Measurements from ENCODE around the gene TNIK.

Gene TNIK

GRCh38 chr3:171485338-171485737 is 25.1 kb upstream of the TNIK start:
- Mint-ChIP-seq H3K4me1 (peaks cover 17% of the 10 kb centered on the region), H3K4me3 (no peak overlapping the region), H3K36me3 (no peaks in the 10 kb centered on the region), H3K9me3 (no peaks in the 10 kb centered on the region), H3K27me3 (no peaks in the 10 kb centered on the region), H3K27ac (no peak overlapping the region)

- peak overlapping the region; percentile 79 for H3K27ac Mint-ChIP-seq
Measured at GRCh38 chr3:171481011-171481410, 20.8 kb upstream of the TNIK start.

GRCh38 chr3:171480526-171480925 is 20.3 kb upstream of the TNIK start:
- H3K9me3 Mint-ChIP-seq = no peaks in the 10 kb centered on the region
- no peaks in the 10 kb centered on the region for H3K36me3 Mint-ChIP-seq
- peaks cover 18% of the 10 kb centered on the region for H3K4me1 Mint-ChIP-seq
- H3K4me3 Mint-ChIP-seq = peak overlapping the region; percentile 31
- no peaks in the 10 kb centered on the region for H3K27me3 Mint-ChIP-seq
- H3K27ac Mint-ChIP-seq = peak overlapping the region; percentile 79

More at GRCh38 chr3:171481011-171481410, 20.8 kb upstream of the TNIK start:
- Mint-ChIP-seq H3K4me3 (peak overlapping the region; percentile 31), H3K4me1 (peaks cover 18% of the 10 kb centered on the region), H3K9me3 (no peaks in the 10 kb centered on the region), H3K27me3 (no peaks in the 10 kb centered on the region), H3K36me3 (no peaks in the 10 kb centered on the region)

GRCh38 chr3:171476532-171477102 is 16.4 kb upstream of the TNIK start:
- Mint-ChIP-seq H3K4me1 (peaks cover 18% of the 10 kb centered on the region), H3K4me3 (no peak overlapping the region), H3K9me3 (no peaks in the 10 kb centered on the region)

GRCh38 chr3:171472552-171472951 is 12.3 kb upstream of the TNIK start:
- H3K27me3 Mint-ChIP-seq = peaks cover 2% of the 10 kb centered on the region

More at GRCh38 chr3:171476532-171477102, 16.4 kb upstream of the TNIK start:
- H3K27me3 Mint-ChIP-seq = no peaks in the 10 kb centered on the region
- no peak overlapping the region for H3K27ac Mint-ChIP-seq
- H3K36me3 Mint-ChIP-seq = no peaks in the 10 kb centered on the region

GRCh38 chr3:171470714-171471227 is 10.6 kb upstream of the TNIK start:
- Mint-ChIP-seq H3K27me3 (peaks cover 2% of the 10 kb centered on the region), H3K9me3 (no peaks in the 10 kb centered on the region), H3K4me1 (no peaks in the 10 kb centered on the region), H3K4me3 (no peak overlapping the region), H3K27ac (no peak overlapping the region), H3K36me3 (no peaks in the 10 kb centered on the region)

More at GRCh38 chr3:171472552-171472951, 12.3 kb upstream of the TNIK start:
- Mint-ChIP-seq H3K27ac (no peak overlapping the region), H3K9me3 (no peaks in the 10 kb centered on the region), H3K4me3 (no peak overlapping the region), H3K4me1 (no peaks in the 10 kb centered on the region), H3K36me3 (no peaks in the 10 kb centered on the region)

DNA sequence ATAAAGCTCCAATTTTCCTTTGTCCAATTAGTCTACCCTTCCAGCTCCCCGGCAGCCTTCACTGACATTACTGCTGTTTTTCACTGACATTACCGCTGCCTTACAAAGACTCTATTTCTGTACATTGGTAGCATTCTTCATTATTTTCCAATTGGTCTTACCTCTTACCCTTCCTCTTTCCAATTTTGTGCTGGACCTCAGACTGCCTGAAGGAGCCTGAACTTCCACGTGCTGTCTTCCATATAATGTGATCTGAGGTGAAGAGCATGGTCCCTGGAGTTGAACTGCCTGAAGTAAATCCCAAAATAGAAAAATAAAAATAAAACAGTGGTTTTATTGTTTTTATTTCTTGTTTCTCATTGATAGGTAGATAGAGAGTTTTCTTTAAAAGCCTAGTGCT is 9.2 kb upstream of the TNIK start:
- Mint-ChIP-seq H3K36me3 (no peaks in the 10 kb centered on the region), H3K9me3 (no peaks in the 10 kb centered on the region), H3K27me3 (peaks cover 2% of the 10 kb centered on the region), H3K4me3 (no peak overlapping the region), H3K27ac (no peak overlapping the region), H3K4me1 (no peaks in the 10 kb centered on the region)

DNA sequence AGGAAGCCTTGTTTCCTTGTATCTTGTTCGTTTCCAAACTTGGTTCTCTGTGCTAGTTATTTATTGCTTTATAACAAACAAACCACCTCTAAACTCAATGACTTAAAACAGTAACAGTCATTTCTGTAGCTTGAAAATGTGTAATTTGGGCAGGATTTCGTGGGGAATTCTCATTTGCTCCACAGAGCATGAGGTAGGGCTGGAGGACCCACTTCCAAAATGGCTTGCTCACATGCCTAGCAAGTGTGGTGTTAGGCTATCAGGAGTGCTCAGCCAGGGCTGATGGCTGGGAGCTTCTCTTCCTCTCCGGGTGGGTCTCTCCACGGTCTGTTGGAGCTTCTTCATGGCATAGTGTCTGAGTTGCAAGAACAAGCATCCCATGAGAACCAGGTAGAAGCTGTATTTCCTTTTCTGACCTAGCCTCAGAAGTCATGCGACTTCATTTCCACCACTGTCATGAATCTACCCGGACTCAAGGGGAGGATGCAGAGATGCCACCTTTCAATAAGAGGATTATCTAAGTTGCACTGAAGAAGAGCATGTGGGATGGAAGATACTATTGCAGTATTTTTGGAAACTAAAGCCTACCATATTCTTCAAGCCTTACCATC is 8.2 kb upstream of the TNIK start:
- H3K4me1 Mint-ChIP-seq = no peaks in the 10 kb centered on the region
- H3K36me3 Mint-ChIP-seq = no peaks in the 10 kb centered on the region
- H3K27ac Mint-ChIP-seq = no peak overlapping the region
- H3K4me3 Mint-ChIP-seq = no peak overlapping the region
- peaks cover 2% of the 10 kb centered on the region for H3K27me3 Mint-ChIP-seq
- H3K9me3 Mint-ChIP-seq = no peaks in the 10 kb centered on the region

DNA sequence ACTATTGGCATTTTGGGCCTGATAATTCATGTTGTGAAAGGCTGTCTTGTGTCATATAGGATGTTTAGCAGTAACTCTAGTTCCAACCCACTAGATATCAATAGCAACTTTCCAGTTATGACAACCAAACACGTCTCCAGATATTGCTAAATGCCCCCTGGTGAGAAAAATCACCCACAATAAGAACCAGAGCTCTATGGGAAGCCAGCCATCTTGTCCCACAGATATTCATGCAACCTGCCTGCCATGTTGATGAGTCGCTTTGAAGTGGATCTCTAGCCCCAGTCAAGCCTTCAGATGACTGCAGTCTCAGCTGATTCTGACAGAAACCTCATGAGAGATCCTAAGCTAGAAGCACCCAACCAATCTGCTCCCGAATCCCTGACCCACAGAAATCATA is 5.6 kb upstream of the TNIK start:
- Mint-ChIP-seq H3K4me3 (no peak overlapping the region), H3K9me3 (no peaks in the 10 kb centered on the region), H3K27me3 (peaks cover 2% of the 10 kb centered on the region), H3K4me1 (peaks cover 22% of the 10 kb centered on the region), H3K36me3 (no peaks in the 10 kb centered on the region), H3K27ac (no peak overlapping the region)

GRCh38 chr3:171464462-171464861 is 4.3 kb upstream of the TNIK start:
- Mint-ChIP-seq H3K27ac (no peak overlapping the region), H3K4me3 (no peak overlapping the region), H3K4me1 (peaks cover 22% of the 10 kb centered on the region), H3K27me3 (peaks cover 2% of the 10 kb centered on the region), H3K9me3 (no peaks in the 10 kb centered on the region), H3K36me3 (no peaks in the 10 kb centered on the region)

DNA sequence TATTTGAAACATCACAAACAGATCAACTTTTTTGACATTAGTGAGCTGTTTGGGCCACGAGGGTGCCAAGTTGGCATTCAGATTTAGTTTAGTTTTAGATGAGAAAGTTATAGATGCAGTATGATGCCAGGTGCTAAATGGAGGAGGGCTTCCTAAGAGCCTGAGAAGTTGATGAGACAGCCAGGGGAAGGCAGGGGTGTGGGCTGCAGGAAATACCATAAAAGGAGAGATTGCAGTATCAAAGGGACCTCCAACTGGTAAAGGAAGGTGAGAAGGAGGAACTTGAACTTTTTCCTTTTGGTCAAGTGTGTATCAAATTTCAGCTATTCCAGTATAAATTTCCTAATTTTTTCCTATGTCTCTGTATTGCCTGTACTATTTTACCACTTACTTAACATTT is 2.0 kb upstream of the TNIK start:
- peaks cover 29% of the 10 kb centered on the region for H3K4me1 Mint-ChIP-seq
- no peaks in the 10 kb centered on the region for H3K27me3 Mint-ChIP-seq
- no peaks in the 10 kb centered on the region for H3K36me3 Mint-ChIP-seq
- H3K4me3 Mint-ChIP-seq = peak overlapping the region; percentile 93
- peak overlapping the region; percentile 79 for H3K27ac Mint-ChIP-seq
- no peaks in the 10 kb centered on the region for H3K9me3 Mint-ChIP-seq

DNA sequence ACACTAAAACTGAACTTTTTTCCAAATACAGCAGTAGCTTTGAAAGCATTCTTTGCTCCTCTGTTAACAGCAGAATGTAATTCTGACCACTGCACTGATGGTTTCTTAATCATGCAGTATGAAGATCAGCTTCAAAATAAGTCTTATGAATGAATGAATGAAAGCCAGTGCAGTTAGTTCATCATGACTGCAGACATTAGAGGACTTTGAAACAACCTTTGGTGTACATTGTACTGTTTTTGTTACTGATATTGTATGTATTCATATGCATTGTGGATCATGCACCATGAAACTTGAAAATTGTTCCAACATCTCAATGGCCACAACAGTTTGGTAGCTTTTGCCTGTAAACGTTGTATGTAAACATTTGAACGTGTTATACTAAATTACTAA is 1.3 kb upstream of the TNIK start:
- Mint-ChIP-seq H3K4me1 (peaks cover 29% of the 10 kb centered on the region), H3K4me3 (peak overlapping the region; percentile 93), H3K27me3 (no peaks in the 10 kb centered on the region), H3K36me3 (no peaks in the 10 kb centered on the region), H3K27ac (peak overlapping the region; percentile 66), H3K9me3 (no peaks in the 10 kb centered on the region)

DNA sequence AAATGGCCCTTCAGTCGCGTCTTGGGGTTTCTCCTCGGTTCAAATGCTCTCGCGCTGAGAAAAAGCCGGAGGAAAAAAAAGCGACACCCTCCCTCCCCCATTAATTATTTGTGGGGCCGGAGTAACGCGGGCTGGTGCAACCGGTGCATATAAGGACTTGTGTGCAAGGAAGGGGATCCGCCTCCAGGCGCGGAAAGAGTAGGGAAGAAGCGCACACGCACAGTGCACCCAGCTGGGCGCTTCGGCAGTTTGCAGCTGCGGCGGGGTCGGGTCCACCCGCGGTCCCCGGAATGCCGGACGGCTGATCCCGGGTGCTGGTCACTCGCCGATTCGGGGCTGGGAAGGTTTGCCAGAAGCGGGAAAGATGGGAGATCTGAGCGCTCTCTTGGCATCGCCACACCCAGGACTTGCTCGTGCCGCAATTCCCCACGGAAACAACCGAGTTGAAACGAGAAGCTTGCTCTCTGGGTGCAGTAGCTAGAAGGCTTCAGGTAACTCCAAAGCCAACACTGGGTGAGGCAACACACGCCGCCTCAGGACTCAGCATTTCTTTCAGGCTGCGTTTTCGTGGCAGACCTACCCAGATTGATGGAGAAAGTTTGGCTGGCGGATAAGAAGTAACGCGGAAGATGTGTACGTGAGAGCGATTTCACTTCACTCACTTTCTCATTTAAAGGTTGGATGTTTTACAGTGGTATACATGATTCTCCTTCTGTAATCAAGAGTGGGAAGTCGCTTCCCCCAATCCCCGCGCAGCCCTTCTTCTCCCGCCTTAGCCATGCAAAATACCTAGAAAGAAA is 720 bp upstream of the TNIK start:
- Mint-ChIP-seq H3K4me3 (peak overlapping the region; percentile 93), H3K36me3 (no peaks in the 10 kb centered on the region), H3K27ac (peak overlapping the region; percentile 92), H3K9me3 (no peaks in the 10 kb centered on the region), H3K4me1 (peaks cover 29% of the 10 kb centered on the region), H3K27me3 (no peaks in the 10 kb centered on the region)

DNA sequence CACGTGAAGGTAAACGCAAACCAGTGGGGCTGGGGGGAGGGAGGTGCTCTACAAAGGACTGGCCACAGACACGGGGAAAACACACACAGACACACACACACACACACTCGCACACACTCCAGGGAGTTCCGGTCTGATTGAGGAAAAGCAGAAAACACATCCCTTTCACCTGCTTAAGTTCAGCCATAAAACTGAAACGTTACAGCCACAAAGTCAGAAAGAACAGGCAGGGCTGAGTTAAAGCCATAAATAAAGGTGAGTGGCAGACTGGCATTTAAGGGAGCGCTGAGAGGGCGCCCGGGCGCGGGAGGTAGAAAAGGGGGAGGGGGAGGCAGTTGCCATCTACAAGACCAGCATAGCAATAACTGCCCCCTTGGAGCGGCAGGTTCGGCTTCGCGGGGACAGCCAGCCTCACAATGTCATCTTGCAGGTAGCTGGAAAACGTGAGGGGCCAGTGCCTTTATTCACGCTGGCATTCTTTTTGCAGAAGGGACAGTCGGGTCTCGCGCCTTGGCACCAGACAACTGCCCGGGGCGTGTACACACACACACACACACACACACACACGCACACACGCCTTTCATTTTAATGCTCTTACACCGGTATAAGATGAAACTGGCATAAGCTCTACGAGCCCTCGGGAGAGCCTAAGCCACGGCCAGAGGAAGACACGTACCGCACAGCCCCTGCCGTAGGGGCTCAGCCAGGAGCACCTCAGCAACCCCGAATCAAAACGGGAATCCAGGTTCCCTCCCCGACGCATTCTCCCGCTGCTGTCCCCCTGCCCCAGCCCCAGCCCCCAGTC is 866 bp downstream of the TNIK start:
- peaks cover 29% of the 10 kb centered on the region for H3K4me1 Mint-ChIP-seq

GRCh38 chr3:171458864-171459136 is 1.4 kb downstream of the TNIK start:
- Mint-ChIP-seq H3K27ac (peak overlapping the region; percentile 89), H3K4me3 (peak overlapping the region; percentile 93), H3K27me3 (no peaks in the 10 kb centered on the region), H3K9me3 (no peaks in the 10 kb centered on the region), H3K36me3 (no peaks in the 10 kb centered on the region), H3K4me1 (peaks cover 29% of the 10 kb centered on the region)

More for the DNA sequence above, 866 bp downstream of the TNIK start:
- peak overlapping the region; percentile 89 for H3K27ac Mint-ChIP-seq
- H3K9me3 Mint-ChIP-seq = no peaks in the 10 kb centered on the region
- peak overlapping the region; percentile 93 for H3K4me3 Mint-ChIP-seq
- H3K27me3 Mint-ChIP-seq = no peaks in the 10 kb centered on the region
- H3K36me3 Mint-ChIP-seq = no peaks in the 10 kb centered on the region

All from activated naive CD4-positive, alpha-beta T cell treated with anti-CD3 and anti-CD28 coated beads, Interleukin-2, amount 50 U/mL, for 24 hours (primary cell).